HG03139 (cell line): ENCODE measurements around the gene DOLPP1.

Experiments used
- ATAC-seq: cut with Tn5 transposase; IDR thresholded peaks from one replicate; pipeline ENCODE4 v1.9.1; 2021; ENCODE audit not compliant: unreplicated experiment

DOLPP1 gene

GRCh38 chr9:129063061-129063460 is 17.9 kb upstream of the DOLPP1 start:
- no peak for ATAC-seq

GRCh38 chr9:129064499-129064908 is 16.4 kb upstream of the DOLPP1 start:
- no peak for ATAC-seq

- ATAC-seq, result no peak
These were observed 12.8 kb upstream of the DOLPP1 start for GRCh38 chr9:129068110-129068509.

- ATAC-seq, result no peak
These were observed 11.7 kb upstream of the DOLPP1 start for GRCh38 chr9:129068990-129069861.

GRCh38 chr9:129069862-129070641 is 10.9 kb upstream of the DOLPP1 start:
- ATAC-seq, result no peak

- no peak for ATAC-seq
These were observed 10.0 kb upstream of the DOLPP1 start for GRCh38 chr9:129070696-129071525.

- ATAC-seq, result no peak
These were observed 9.3 kb upstream of the DOLPP1 start for GRCh38 chr9:129071526-129072126.

GRCh38 chr9:129072171-129072570 is 8.7 kb upstream of the DOLPP1 start:
- ATAC-seq, result no peak

GRCh38 chr9:129073404-129073803 is 7.5 kb upstream of the DOLPP1 start:
- no peak for ATAC-seq

- no peak for ATAC-seq
These were observed 6.8 kb upstream of the DOLPP1 start for GRCh38 chr9:129074106-129074505.

GRCh38 chr9:129075996-129076639 is 4.8 kb upstream of the DOLPP1 start:
- no peak for ATAC-seq

GRCh38 chr9:129076640-129077037 is 4.3 kb upstream of the DOLPP1 start:
- ATAC-seq, result no peak

GRCh38 chr9:129077236-129077635 is 3.7 kb upstream of the DOLPP1 start:
- ATAC-seq, result no peak

- ATAC-seq, result no peak
These were observed 2.0 kb upstream of the DOLPP1 start for GRCh38 chr9:129078691-129079503.

- no peak for ATAC-seq
These were observed 1.1 kb upstream of the DOLPP1 start for GRCh38 chr9:129079829-129080228.

- no peak for ATAC-seq
These were observed 662 bp upstream of the DOLPP1 start for GRCh38 chr9:129080298-129080600.

- ATAC-seq, result no peak
These were observed 535 bp downstream of the DOLPP1 start for GRCh38 chr9:129081388-129081904.

- no peak for ATAC-seq
These were observed 3.2 kb downstream of the DOLPP1 start for GRCh38 chr9:129084087-129084486.

GRCh38 chr9:129089246-129089645 is 8.3 kb downstream of the DOLPP1 start:
- ATAC-seq, result no peak
